HepG2 (cell line): ENCODE results near the gene UBC. TPM values are rescaled to one million over a fixed set of nuclear protein-coding genes. Genes with fewer than 3 reads are reported as not detected.
A peak's percentile ranks its signal among the peaks of the same experiment; 100 is the strongest.

ENCODE experiments used
- ARID5B ChIP-seq: IDR thresholded peaks from 2 replicates; pipeline ENCODE4 v1.4.0; 2020; ENCODE audit warnings: mild to moderate bottlenecking, missing genetic modification reagents
- BORCS8-MEF2B ChIP-seq: sonication (generic); formaldehyde crosslinking; IDR thresholded peaks from 2 replicates; pipeline ENCODE4 v1.8.0; 2022; ENCODE audit warnings: mild to moderate bottlenecking, missing genetic modification reagents
- CBX5 ChIP-seq: sonication (generic); formaldehyde crosslinking; IDR thresholded peaks from 2 replicates; pipeline ENCODE4 v1.4.0; 2020; ENCODE audit warnings: missing genetic modification reagents, borderline replicate concordance
- CHD2 ChIP-seq: IDR thresholded peaks from 2 replicates; pipeline ENCODE4 v1.6.1; 2011; ENCODE audit warnings: low read depth, low read length, improper control_type of control experiment
- DMAP1 ChIP-seq: IDR thresholded peaks from 2 replicates; pipeline ENCODE4 v1.6.1; 2016
- DR1 ChIP-seq: sonication (generic); formaldehyde crosslinking; IDR thresholded peaks from 2 replicates; pipeline ENCODE4 v1.8.0; 2021; ENCODE audit warnings: mild to moderate bottlenecking, missing genetic modification reagents, inconsistent platforms
- E2F5 ChIP-seq: sonication (generic); formaldehyde crosslinking; conservative IDR thresholded peaks from 2 replicates; pipeline ENCODE4 v1.4.0; 2020; ENCODE audit warnings: missing genetic modification reagents
- ERF ChIP-seq: IDR thresholded peaks from 2 replicates; pipeline ENCODE4 v1.6.1; 2018; ENCODE audit warnings: missing biosample characterization, missing genetic modification reagents
- FOXJ3 ChIP-seq: sonication (generic); formaldehyde crosslinking; IDR thresholded peaks from 2 replicates; pipeline ENCODE4 v1.4.0; 2020; ENCODE audit warnings: missing genetic modification reagents, mild to moderate bottlenecking, borderline replicate concordance
- HDAC2 ChIP-seq: sonication (generic); formaldehyde crosslinking; IDR thresholded peaks from 2 replicates; pipeline ENCODE4 v1.4.0; 2020; ENCODE audit warnings: missing genetic modification reagents
- HMG20A ChIP-seq: IDR thresholded peaks from 2 replicates; pipeline ENCODE4 v1.6.1; 2016; ENCODE audit warnings: borderline replicate concordance
- HMGXB4 ChIP-seq, 2 experiments: sonication (generic) in 1 of 2; formaldehyde crosslinking in 1 of 2; IDR thresholded peaks; 2 replicates each; pipeline versions ENCODE4 v1.4.0 to v1.6.1; 2018 to 2020; ENCODE audit warnings: missing genetic modification reagents in 2 of 2, borderline replicate concordance in 1 of 2, low read depth in 1 of 2, mild to moderate bottlenecking in 1 of 2, missing biosample characterization in 1 of 2
- KDM6A ChIP-seq: IDR thresholded peaks from 2 replicates; pipeline ENCODE4 v1.6.1; 2016; ENCODE audit warnings: low read depth
- MED1 ChIP-seq: sonication (generic); formaldehyde crosslinking; IDR thresholded peaks from 2 replicates; pipeline ENCODE4 v1.4.0; 2020; ENCODE audit warnings: missing genetic modification reagents
- PBX2 ChIP-seq: IDR thresholded peaks from 2 replicates; pipeline ENCODE4 v1.6.1; 2016; ENCODE audit warnings: control low read depth
- RAD21 ChIP-seq: fragments of 450-650 bp; formaldehyde crosslinking; IDR thresholded peaks from 2 replicates; pipeline ENCODE4 v1.5.0; 2020; ENCODE audit warnings: mild to moderate bottlenecking
- SALL2 ChIP-seq: sonication (generic); formaldehyde crosslinking; IDR thresholded peaks from 2 replicates; pipeline ENCODE4 v1.8.1; 2023; ENCODE audit warnings: mild to moderate bottlenecking, missing genetic modification reagents, inconsistent platforms
- SCMH1 ChIP-seq: sonication (generic); formaldehyde crosslinking; IDR thresholded peaks from 2 replicates; pipeline ENCODE4 v1.9.0; 2021; ENCODE audit warnings: missing genetic modification reagents, mild to moderate bottlenecking, borderline replicate concordance
- TAF1 ChIP-seq: sonication (generic); formaldehyde crosslinking; IDR thresholded peaks from 2 replicates; pipeline ENCODE4 v1.4.0; 2020; ENCODE audit warnings: missing genetic modification reagents
- TP53 ChIP-seq: sonication (generic); formaldehyde crosslinking; conservative IDR thresholded peaks from 2 replicates; pipeline ENCODE4 v1.4.0; 2020; ENCODE audit warnings: missing genetic modification reagents
- YEATS4 ChIP-seq: sonication (generic); formaldehyde crosslinking; IDR thresholded peaks from 2 replicates; pipeline ENCODE4 v1.4.0; 2020; ENCODE audit warnings: missing genetic modification reagents, borderline replicate concordance
- ZNF460 ChIP-seq: sonication (generic); formaldehyde crosslinking; IDR thresholded peaks from 2 replicates; pipeline ENCODE4 v1.5.1; 2020; ENCODE audit warnings: missing genetic modification reagents, mild to moderate bottlenecking, borderline replicate concordance
- ZNF550 ChIP-seq: sonication (generic); formaldehyde crosslinking; IDR thresholded peaks from 2 replicates; pipeline ENCODE4 v1.4.0; 2020; ENCODE audit warnings: mild to moderate bottlenecking, missing genetic modification reagents, borderline replicate concordance
- ZNF614 ChIP-seq: IDR thresholded peaks from 2 replicates; pipeline ENCODE4 v1.6.1; 2018; ENCODE audit warnings: missing biosample characterization, missing genetic modification reagents, inconsistent platforms, borderline replicate concordance
- ZNF619 ChIP-seq: sonication (generic); formaldehyde crosslinking; IDR thresholded peaks from 2 replicates; pipeline ENCODE4 v1.4.0; 2020; ENCODE audit warnings: mild to moderate bottlenecking, missing genetic modification reagents
- ZSCAN12 ChIP-seq: sonication (generic); formaldehyde crosslinking; IDR thresholded peaks from 2 replicates; pipeline ENCODE4 v1.9.0; 2021; ENCODE audit warnings: mild to moderate bottlenecking, missing genetic modification reagents
- polyA plus RNA-seq, 8 experiments: library from polyadenylated mRNA; depleted of rRNA in 3 of 8; stranded (reverse) in 7 of 8; unstranded in 1 of 8; fragments of >200 nt; fragmentation: Illumina TruSeq in 4 of 8; extraction: Trizol in 4 of 8; gene quantifications; 2 replicates each; pipeline versions ENCODE4 v1.2.1 to v1.2.3, GENCODE V29; 2011 to 2016; ENCODE audit warnings: low read depth in 4 of 8, missing spikeins in 1 of 8, mixed read lengths in 1 of 8; ENCODE audit not compliant: insufficient read depth in 1 of 8
- total RNA-seq, 5 experiments: library from RNA; depleted of rRNA; stranded (reverse); fragments of >200 nt; fragmentation: Illumina TruSeq; extraction: Trizol; gene quantifications; 2 replicates each; pipeline ENCODE4 v1.2.3, GENCODE V29; 2016; ENCODE audit warnings: low read depth in 1 of 5

Gene UBC
- total and polyA plus RNA-seq, 2 of the 13 experiments (the other 11 are each of a cell fraction or from before 2014, with no cell fraction given): 805 to 1,432 TPM

GRCh38 chr12:124938587-124938986 is 24.1 kb upstream of the UBC start (continued):
- TF ChIP-seq CBX5 (CRISPR knock-in tag) (no peak), HMG20A (CRISPR knock-in tag) (no peak), SCMH1 (CRISPR knock-in tag) (no peak), PBX2 (no peak), ZSCAN12 (CRISPR knock-in tag) (0 out of 2 replicates have a peak, but pooled peaks have one; percentile 25), ZNF614 (CRISPR knock-in tag) (peak; percentile 70; the same call in 1 of the 2 replicates), ZNF619 (CRISPR knock-in tag) (no peak), MED1 (CRISPR knock-in tag) (peak; percentile 95), DMAP1 (CRISPR knock-in tag) (peak; percentile 36; the same call in 1 of the 2 replicates), HDAC2 (CRISPR knock-in tag) (no peak), RAD21 (CRISPR knock-in tag) (no peak), DR1 (CRISPR knock-in tag) (no peak), E2F5 (no peak), ZNF460 (no peak), YEATS4 (peak; percentile 61), ERF (CRISPR knock-in tag) (no peak), ARID5B (CRISPR knock-in tag) (peak; percentile 21; the same call in 1 of the 2 replicates), TP53 (CRISPR knock-in tag) (peak; percentile 100), ZNF550 (CRISPR knock-in tag) (no peak), KDM6A (CRISPR knock-in tag) (no peak), SALL2 (CRISPR knock-in tag) (0 out of 2 replicates have a peak, but pooled peaks have one; percentile 2), FOXJ3 (no peak; the same call in 1 of the 2 replicates), CHD2 (no peak), HMGXB4 (CRISPR knock-in tag; IDR thresholded peaks at IDR 0.05; ENCODE audit: borderline replicate concordance in 1 of 2, low read depth in 1 of 2) (no peak), TAF1 (CRISPR knock-in tag) (peak; percentile 21), BORCS8-MEF2B (CRISPR knock-in tag) (no peak)
- TF ChIP-seq, all 625 proteins: peak for 32
